Activated T-cell treated with anti-CD3 and anti-CD28 coated beads, Interleukin-2, amount 50 U/mL, for 72 hours (primary cell): ENCODE results near the gene SPTAN1. TPM values are rescaled to one million over a fixed set of nuclear protein-coding genes. Genes with fewer than 3 reads are reported as not detected.

Experiments used
- total RNA-seq, 2 donors: library from RNA; stranded (reverse); gene quantifications; one replicate each; pipeline ENCODE4 v1.2.3, GENCODE V29; 2022

SPTAN1 gene
- total RNA-seq, 2 donors from 2014 or later: 289 to 304 TPM

Other genes with a start within 250 kb of the SPTAN1 start
- 10 to 100 TPM; 17.6 to 24.4 TPM for gene TRUB2, start 230.1 kb upstream of the SPTAN1 start, total RNA-seq
- gene COQ4, start 229.7 kb upstream of the SPTAN1 start, total RNA-seq: 10 to 100 TPM; 29.4 to 35.8 TPM
- gene SLC27A4, start 212.1 kb upstream of the SPTAN1 start, total RNA-seq: 10 to 100 TPM; 10.2 to 10.8 TPM
- gene URM1, start 181.2 kb upstream of the SPTAN1 start, total RNA-seq: 10 to 100 TPM; 62.8 to 69.3 TPM
- gene CERCAM, start 131.7 kb upstream of the SPTAN1 start, total RNA-seq: 1 to 10 TPM; 2.7 to 5.9 TPM
- gene ODF2, start 96.6 kb upstream of the SPTAN1 start, total RNA-seq: 10 to 100 TPM; 64.8 to 87.3 TPM
- 10 to 100 TPM; 45.8 to 59.0 TPM for gene GLE1, start 47.9 kb upstream of the SPTAN1 start, total RNA-seq
- gene DYNC2I2, start 104.3 kb downstream of the SPTAN1 start, total RNA-seq: 10 to 100 TPM; 27.1 to 31.2 TPM
- 100 to 1,000 TPM; 448 to 582 TPM for gene SET, start 136.6 kb downstream of the SPTAN1 start, total RNA-seq
- 10 to 100 TPM; 11.6 to 22.9 TPM for gene PKN3, start 149.9 kb downstream of the SPTAN1 start, total RNA-seq
- 10 to 100 TPM; 48.7 to 53.7 TPM for gene ZDHHC12, start 171.5 kb downstream of the SPTAN1 start, total RNA-seq
- 10 to 100 TPM; 30.6 to 32.6 TPM for gene ZER1, start 219.3 kb downstream of the SPTAN1 start, total RNA-seq
- gene TBC1D13, start 234.7 kb downstream of the SPTAN1 start, total RNA-seq: 10 to 100 TPM; 15.9 to 17.7 TPM